Measurements from ENCODE around the gene MTMR10. TPM values are rescaled to one million over a fixed set of nuclear protein-coding genes. Genes with fewer than 3 reads are reported as not detected.

MTMR10 gene
- total RNA-seq, 1 experiment from 2014 or later, result 5.0 TPM

DNA sequence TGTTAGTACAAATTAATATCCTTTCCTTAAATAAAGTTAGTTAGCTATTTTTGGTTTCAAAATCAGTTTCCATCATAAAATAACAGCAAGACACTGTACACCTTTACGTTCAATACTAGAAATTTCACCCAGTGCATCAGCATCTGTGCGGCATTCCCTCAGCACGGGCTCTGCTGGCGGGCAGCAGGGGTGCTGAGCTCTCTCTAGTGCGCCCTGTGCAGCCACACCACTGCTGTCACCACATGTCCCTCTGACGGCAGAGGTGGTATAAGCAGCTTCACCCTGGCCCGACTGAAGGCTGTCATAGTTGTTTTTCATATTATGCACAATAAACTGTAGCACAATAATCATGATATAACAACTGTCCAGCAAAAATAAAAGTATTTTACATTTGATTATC, 52.3 kb downstream of the MTMR10 start:
- intact Hi-C loops (cut with micrococcal nuclease; ENCODE audit: unreplicated experiment), result no loop called here
- no peak for DNase-seq
- no peak overlapping the region for H3K27ac Mint-ChIP-seq (ENCODE audit: unreplicated experiment)
- H3K36me3 Mint-ChIP-seq (ENCODE audit: insufficient read depth, unreplicated experiment), result no peaks in the 10 kb centered on the region
- H3K27me3 Mint-ChIP-seq (ENCODE audit: unreplicated experiment), result no peaks in the 10 kb centered on the region
- TF ChIP-seq, protein P1, sequence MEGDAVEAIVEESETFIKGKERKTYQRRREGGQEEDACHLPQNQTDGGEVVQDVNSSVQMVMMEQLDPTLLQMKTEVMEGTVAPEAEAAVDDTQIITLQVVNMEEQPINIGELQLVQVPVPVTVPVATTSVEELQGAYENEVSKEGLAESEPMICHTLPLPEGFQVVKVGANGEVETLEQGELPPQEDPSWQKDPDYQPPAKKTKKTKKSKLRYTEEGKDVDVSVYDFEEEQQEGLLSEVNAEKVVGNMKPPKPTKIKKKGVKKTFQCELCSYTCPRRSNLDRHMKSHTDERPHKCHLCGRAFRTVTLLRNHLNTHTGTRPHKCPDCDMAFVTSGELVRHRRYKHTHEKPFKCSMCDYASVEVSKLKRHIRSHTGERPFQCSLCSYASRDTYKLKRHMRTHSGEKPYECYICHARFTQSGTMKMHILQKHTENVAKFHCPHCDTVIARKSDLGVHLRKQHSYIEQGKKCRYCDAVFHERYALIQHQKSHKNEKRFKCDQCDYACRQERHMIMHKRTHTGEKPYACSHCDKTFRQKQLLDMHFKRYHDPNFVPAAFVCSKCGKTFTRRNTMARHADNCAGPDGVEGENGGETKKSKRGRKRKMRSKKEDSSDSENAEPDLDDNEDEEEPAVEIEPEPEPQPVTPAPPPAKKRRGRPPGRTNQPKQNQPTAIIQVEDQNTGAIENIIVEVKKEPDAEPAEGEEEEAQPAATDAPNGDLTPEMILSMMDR (IDR thresholded peaks at IDR 0.05; ENCODE audit: unreplicated experiment), result no peak
- BruUV-seq (replicated peaks), result no TSS peak
- no peak overlapping the region for H3K4me3 Mint-ChIP-seq (ENCODE audit: low read depth, unreplicated experiment)
- no peaks in the 10 kb centered on the region for H3K4me1 Mint-ChIP-seq (ENCODE audit: low read depth, unreplicated experiment)
- H3K9me3 Mint-ChIP-seq (ENCODE audit: low read depth, unreplicated experiment), result no peaks in the 10 kb centered on the region
- CTCF ChIA-PET, result no interaction called here

DNA sequence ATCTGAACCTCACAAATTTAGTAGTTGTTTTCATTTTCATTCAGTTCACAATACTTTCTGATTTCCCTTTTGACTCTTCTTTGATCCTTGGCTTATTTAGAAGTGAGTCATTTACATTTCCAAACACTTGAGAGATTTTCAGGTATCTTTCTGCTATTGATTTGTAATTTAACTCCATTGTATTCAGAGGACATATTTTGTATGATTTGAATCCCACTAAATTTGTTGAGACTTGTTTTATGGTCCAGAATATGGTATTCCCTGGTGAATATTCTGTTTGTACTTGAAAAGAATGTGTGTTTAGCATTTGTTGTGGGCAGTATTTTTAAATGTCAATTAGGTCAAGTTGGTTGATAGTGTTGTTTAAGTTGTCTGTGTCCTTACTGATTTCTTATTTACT, 58.1 kb downstream of the MTMR10 start:
- Mint-ChIP-seq H3K36me3 (ENCODE audit: insufficient read depth, unreplicated experiment) (peaks cover under 1% of the 10 kb centered on the region), H3K27me3 (ENCODE audit: unreplicated experiment) (no peaks in the 10 kb centered on the region), H3K4me1 (ENCODE audit: low read depth, unreplicated experiment) (no peaks in the 10 kb centered on the region), H3K9me3 (ENCODE audit: low read depth, unreplicated experiment) (no peaks in the 10 kb centered on the region), H3K4me3 (ENCODE audit: low read depth, unreplicated experiment) (no peak overlapping the region), H3K27ac (ENCODE audit: unreplicated experiment) (no peak overlapping the region)
- CTCF ChIA-PET, result no interaction called here
- TF ChIP-seq, protein P1 (IDR thresholded peaks at IDR 0.05; ENCODE audit: unreplicated experiment), result no peak
- DNase-seq, result no peak
- intact Hi-C loops (cut with micrococcal nuclease; ENCODE audit: unreplicated experiment), result no loop called here
- BruUV-seq (replicated peaks), result no TSS peak

DNA sequence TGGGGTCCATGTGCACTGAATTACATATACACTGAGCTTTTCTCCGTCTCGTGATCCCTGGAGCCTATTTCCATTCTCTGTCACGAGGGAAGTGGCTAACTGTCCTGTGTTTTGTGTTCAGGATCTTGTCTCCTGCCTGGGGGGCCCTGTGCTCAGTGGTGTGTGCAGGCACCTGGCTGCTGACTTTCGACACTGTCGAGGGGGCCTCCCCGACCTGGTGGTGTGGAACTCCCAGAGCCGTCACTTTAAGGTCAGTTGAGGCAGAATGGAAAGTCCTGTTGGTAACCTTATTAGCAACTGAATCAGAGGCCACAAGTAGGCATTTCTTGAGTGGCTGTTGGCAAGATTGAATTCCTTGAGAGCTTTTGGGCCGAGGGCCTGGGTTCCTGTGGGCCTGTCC, 61.0 kb downstream of the MTMR10 start:
- peaks cover 10% of the 10 kb centered on the region for H3K36me3 Mint-ChIP-seq (ENCODE audit: insufficient read depth, unreplicated experiment)
- H3K4me1 Mint-ChIP-seq (ENCODE audit: low read depth, unreplicated experiment), result no peaks in the 10 kb centered on the region
- CTCF ChIA-PET, result no interaction called here
- no TSS peak for BruUV-seq (replicated peaks)
- no peaks in the 10 kb centered on the region for H3K27me3 Mint-ChIP-seq (ENCODE audit: unreplicated experiment)
- H3K4me3 Mint-ChIP-seq (ENCODE audit: low read depth, unreplicated experiment), result no peak overlapping the region
- intact Hi-C loops (cut with micrococcal nuclease; ENCODE audit: unreplicated experiment), result no loop called here
- no peak for DNase-seq
- TF ChIP-seq, protein P1 (IDR thresholded peaks at IDR 0.05; ENCODE audit: unreplicated experiment), result no peak
- no peak overlapping the region for H3K27ac Mint-ChIP-seq (ENCODE audit: unreplicated experiment)
- H3K9me3 Mint-ChIP-seq (ENCODE audit: low read depth, unreplicated experiment), result no peaks in the 10 kb centered on the region

DNA sequence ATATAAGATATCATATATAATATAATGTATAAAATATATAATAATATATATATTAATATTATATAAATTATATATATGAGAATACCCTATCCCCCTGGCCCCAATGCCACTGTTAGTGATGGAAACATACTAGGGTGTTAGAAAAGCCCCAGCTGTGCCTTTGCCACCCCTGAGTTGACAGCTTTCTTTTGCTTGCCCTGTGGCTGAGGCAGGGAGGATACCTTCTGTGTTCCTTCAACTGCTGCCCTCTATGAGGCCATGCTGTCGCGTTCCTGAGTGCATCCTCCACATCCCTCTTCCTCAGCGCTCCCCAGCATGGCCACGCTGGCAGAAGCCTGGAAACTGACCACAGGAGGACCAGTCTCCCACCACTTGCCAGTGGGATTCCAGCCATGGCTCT, 61.4 kb downstream of the MTMR10 start:
- Mint-ChIP-seq H3K27me3 (ENCODE audit: unreplicated experiment) (no peaks in the 10 kb centered on the region), H3K36me3 (ENCODE audit: insufficient read depth, unreplicated experiment) (peaks cover 10% of the 10 kb centered on the region), H3K4me1 (ENCODE audit: low read depth, unreplicated experiment) (no peaks in the 10 kb centered on the region), H3K9me3 (ENCODE audit: low read depth, unreplicated experiment) (no peaks in the 10 kb centered on the region), H3K27ac (ENCODE audit: unreplicated experiment) (no peak overlapping the region), H3K4me3 (ENCODE audit: low read depth, unreplicated experiment) (no peak overlapping the region)
- CTCF ChIA-PET, result no interaction called here
- BruUV-seq (replicated peaks), result no TSS peak
- intact Hi-C loops (cut with micrococcal nuclease; ENCODE audit: unreplicated experiment), result no loop called here
- no peak for DNase-seq
- TF ChIP-seq, protein P1 (IDR thresholded peaks at IDR 0.05; ENCODE audit: unreplicated experiment), result no peak

Data from Calu3 (cell line).